SH-SY5Y (cell line): ENCODE data around the gene DNAH8.

ENCODE experiments used
- GATA2 ChIP-seq: IDR thresholded peaks from 2 replicates; pipeline ENCODE4 v1.6.1; 2011; ENCODE audit warnings: mild to moderate bottlenecking, low read depth, low read length
- GATA3 ChIP-seq: IDR thresholded peaks from 2 replicates; pipeline ENCODE4 v1.6.1; 2011; ENCODE audit warnings: low read depth, mild to moderate bottlenecking, low read length, moderate library complexity

DNA sequence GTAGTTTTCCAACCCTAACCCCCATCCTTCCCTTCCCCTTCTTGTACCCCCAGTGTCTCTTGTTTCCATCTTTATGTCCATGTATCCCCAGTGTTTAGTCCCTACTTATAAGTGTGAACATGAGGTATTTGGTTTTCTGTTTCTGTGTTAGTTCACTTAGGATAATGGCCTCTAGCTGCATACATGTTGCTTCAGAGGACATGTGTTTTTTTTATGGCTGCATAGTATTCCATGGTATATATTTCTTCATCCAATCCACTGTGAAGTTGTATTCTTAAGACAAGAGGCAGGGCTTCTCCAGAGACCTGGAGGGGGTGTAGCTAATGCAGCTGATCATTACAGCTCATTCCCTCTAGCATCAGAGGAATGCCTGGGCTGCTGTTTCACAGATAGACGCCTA lies 4.2 kb downstream of the DNAH8 start:
- TF ChIP-seq GATA3 (no peak), GATA2 (no peak)
